Smooth muscle cell (in vitro differentiated cells): ENCODE data around the gene ATP2C1. TPM values are rescaled to one million over a fixed set of nuclear protein-coding genes. Genes with fewer than 3 reads are reported as not detected.

Experiments
- DNase-seq: peaks from one replicate; lab custom pipeline; 2025; ENCODE audit not compliant: unreplicated experiment; lab: John Stamatoyannopoulos, UW
- H2AFZ ChIP-seq: fragments of 200-600 bp; sonication (generic); 2 replicates; pipeline ENCODE4 v1.6.0; 2016; ENCODE audit warnings: antibody characterized with exemption, low read depth, mild to moderate bottlenecking
- H3F3A ChIP-seq: fragments of 200-600 bp; sonication (generic); 2 replicates; pipeline ENCODE4 v1.6.0; 2017; ENCODE audit warnings: antibody characterized with exemption, low read depth
- H3K27ac ChIP-seq: fragments of 200-600 bp; sonication (generic); 2 replicates; pipeline ENCODE4 v1.5.1; 2016; ENCODE audit warnings: low read depth, mild to moderate bottlenecking
- H3K27me3 ChIP-seq: fragments of 200-600 bp; sonication (generic); 2 replicates; pipeline ENCODE4 v1.6.1; 2016; ENCODE audit warnings: low read depth, mild to moderate bottlenecking
- H3K36me3 ChIP-seq: fragments of 200-600 bp; sonication (generic); 2 replicates; pipeline ENCODE4 v1.5.1; 2016; ENCODE audit warnings: low read depth
- H3K4me1 ChIP-seq: fragments of 200-600 bp; sonication (generic); 2 replicates; pipeline ENCODE4 v1.5.1; 2016; ENCODE audit warnings: low read depth
- H3K4me2 ChIP-seq: fragments of 200-600 bp; sonication (generic); 2 replicates; pipeline ENCODE4 v1.6.0; 2016; ENCODE audit warnings: mild to moderate bottlenecking
- H3K4me3 ChIP-seq: fragments of 200-600 bp; sonication (generic); 2 replicates; pipeline ENCODE4 v1.5.1; 2016; ENCODE audit warnings: mild to moderate bottlenecking
- H3K79me2 ChIP-seq: fragments of 200-600 bp; sonication (generic); 2 replicates; pipeline ENCODE4 v1.6.0; 2016; ENCODE audit warnings: low read depth, mild to moderate bottlenecking
- H3K9ac ChIP-seq: fragments of 200-600 bp; sonication (generic); 2 replicates; pipeline ENCODE4 v1.6.0; 2016; ENCODE audit warnings: low read depth
- H3K9me3 ChIP-seq: fragments of 200-600 bp; sonication (generic); replicated peaks from 2 replicates; pipeline ENCODE4 v1.5.1; 2016; ENCODE audit warnings: low read depth
- H4K20me1 ChIP-seq: fragments of 200-600 bp; sonication (generic); 2 replicates; pipeline ENCODE4 v1.6.0; 2016; ENCODE audit warnings: low read depth
- WGBS: methylation state at CpG from one replicate; pipeline ENCODE4 v1.1.7; 2016; ENCODE audit warnings: low lambda C conversion rate; 5-methylcytosine and 5-hydroxymethylcytosine counted together
- polyA plus RNA-seq: library from polyadenylated mRNA; unstranded; fragments of >200 nt; fragmentation: Nextera tagmentation; extraction: Ambion mirVana; gene quantifications from 2 replicates; pipeline ENCODE4 v1.2.1, GENCODE V29; 2016
- total RNA-seq: library from RNA; depleted of rRNA; stranded (reverse); fragments of >200 nt; gene quantifications from 2 replicates; pipeline ENCODE4 v1.2.3, GENCODE V29; 2014
- TF ChIP-seq, protein P1 (sequence below): fragments of 200-600 bp; sonication (generic); IDR thresholded peaks from 2 replicates; pipeline ENCODE4 v1.5.1; 2017; ENCODE audit warnings: borderline replicate concordance, mild to moderate bottlenecking, antibody characterized with exemption; ENCODE audit not compliant: insufficient read depth, poor library complexity, severe bottlenecking

Gene ATP2C1
- total and polyA plus RNA-seq, 2 experiments from 2014 or later: 36.0 to 85.9 TPM

DNA sequence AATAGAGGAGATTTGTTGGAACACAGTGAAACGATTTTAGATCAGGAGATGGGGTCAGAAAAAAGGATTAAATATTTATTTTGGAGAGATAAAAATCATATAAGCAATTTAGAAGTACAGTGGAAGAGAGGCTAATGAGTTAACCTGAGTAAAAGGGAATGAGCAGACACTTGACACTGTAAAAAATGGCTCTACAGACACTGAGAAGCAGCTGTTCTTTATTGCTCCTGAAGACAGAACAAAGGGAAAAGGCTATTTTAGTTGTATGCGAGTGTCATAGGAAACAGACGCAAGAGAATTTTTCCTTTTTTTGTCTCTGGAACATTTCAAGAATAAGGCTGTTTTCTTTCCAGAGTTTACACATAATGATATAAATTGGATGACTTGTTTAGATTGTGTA, 98.5 kb downstream of the ATP2C1 start:
- Histone ChIP-seq H2AFZ (no peak overlapping the region), H3K9me3 (no peaks in the 10 kb centered on the region), H3K4me3 (no peak overlapping the region), H3K4me2 (no peak overlapping the region), H4K20me1 (no peaks in the 10 kb centered on the region), H3F3A (no peaks in the 10 kb centered on the region), H3K27ac (no peak overlapping the region), H3K9ac (no peak overlapping the region), H3K36me3 (peaks cover 4% of the 10 kb centered on the region), H3K79me2 (no peaks in the 10 kb centered on the region), H3K4me1 (no peaks in the 10 kb centered on the region), H3K27me3 (no peaks in the 10 kb centered on the region)
- 95% methylated on average over 3 of the region's 3 CpGs for WGBS
- DNase-seq: no peak
- TF ChIP-seq, protein P1, sequence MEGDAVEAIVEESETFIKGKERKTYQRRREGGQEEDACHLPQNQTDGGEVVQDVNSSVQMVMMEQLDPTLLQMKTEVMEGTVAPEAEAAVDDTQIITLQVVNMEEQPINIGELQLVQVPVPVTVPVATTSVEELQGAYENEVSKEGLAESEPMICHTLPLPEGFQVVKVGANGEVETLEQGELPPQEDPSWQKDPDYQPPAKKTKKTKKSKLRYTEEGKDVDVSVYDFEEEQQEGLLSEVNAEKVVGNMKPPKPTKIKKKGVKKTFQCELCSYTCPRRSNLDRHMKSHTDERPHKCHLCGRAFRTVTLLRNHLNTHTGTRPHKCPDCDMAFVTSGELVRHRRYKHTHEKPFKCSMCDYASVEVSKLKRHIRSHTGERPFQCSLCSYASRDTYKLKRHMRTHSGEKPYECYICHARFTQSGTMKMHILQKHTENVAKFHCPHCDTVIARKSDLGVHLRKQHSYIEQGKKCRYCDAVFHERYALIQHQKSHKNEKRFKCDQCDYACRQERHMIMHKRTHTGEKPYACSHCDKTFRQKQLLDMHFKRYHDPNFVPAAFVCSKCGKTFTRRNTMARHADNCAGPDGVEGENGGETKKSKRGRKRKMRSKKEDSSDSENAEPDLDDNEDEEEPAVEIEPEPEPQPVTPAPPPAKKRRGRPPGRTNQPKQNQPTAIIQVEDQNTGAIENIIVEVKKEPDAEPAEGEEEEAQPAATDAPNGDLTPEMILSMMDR: no peak

DNA sequence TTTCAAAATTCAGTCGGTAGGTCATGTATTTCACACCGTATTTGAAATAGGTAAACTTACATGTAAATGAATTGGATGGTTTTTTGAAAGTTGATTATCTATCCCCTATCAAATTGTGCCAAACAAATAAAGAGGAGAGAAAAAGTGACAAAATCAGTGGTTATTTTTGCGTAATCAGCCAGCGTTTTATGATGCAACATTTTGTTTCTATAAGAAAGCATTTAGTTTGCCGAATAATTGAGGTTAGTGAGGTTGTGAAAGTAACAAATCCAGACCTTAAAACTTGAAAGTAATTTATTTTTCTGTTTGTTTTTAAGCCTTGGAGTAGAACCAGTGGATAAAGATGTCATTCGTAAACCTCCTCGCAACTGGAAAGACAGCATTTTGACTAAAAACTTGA, 103.4 kb downstream of the ATP2C1 start:
- Histone ChIP-seq H4K20me1 (no peaks in the 10 kb centered on the region), H3K79me2 (no peaks in the 10 kb centered on the region), H3F3A (no peaks in the 10 kb centered on the region), H3K4me3 (no peak overlapping the region), H3K27me3 (no peaks in the 10 kb centered on the region), H2AFZ (no peak overlapping the region), H3K36me3 (peaks cover 14% of the 10 kb centered on the region), H3K9me3 (no peaks in the 10 kb centered on the region), H3K4me2 (no peak overlapping the region), H3K4me1 (no peaks in the 10 kb centered on the region), H3K9ac (no peak overlapping the region), H3K27ac (no peak overlapping the region)
- no peak for DNase-seq
- TF ChIP-seq, protein P1: no peak
- WGBS: 94% methylated on average over 7 of the region's 7 CpGs

- TF ChIP-seq, protein P1: no peak
- H3K79me2 ChIP-seq: no peaks in the 10 kb centered on the region
- H3K27me3 ChIP-seq: no peaks in the 10 kb centered on the region
- no peaks in the 10 kb centered on the region for H3K4me1 ChIP-seq
- no peaks in the 10 kb centered on the region for H4K20me1 ChIP-seq
- DNase-seq: no peak
- no peaks in the 10 kb centered on the region for H3K9me3 ChIP-seq
- H3K4me3 ChIP-seq: no peak overlapping the region
- H3K36me3 ChIP-seq: peaks cover 10% of the 10 kb centered on the region
- H3F3A ChIP-seq: no peaks in the 10 kb centered on the region
- no peak overlapping the region for H3K27ac ChIP-seq
- H3K9ac ChIP-seq: no peak overlapping the region
- no peak overlapping the region for H3K4me2 ChIP-seq
- no peak overlapping the region for H2AFZ ChIP-seq
- 100% methylated on average over 1 of the region's 1 CpG for WGBS
Observed at GRCh38 chr3:131001071-131001470, 107.2 kb downstream of the ATP2C1 start.

DNA sequence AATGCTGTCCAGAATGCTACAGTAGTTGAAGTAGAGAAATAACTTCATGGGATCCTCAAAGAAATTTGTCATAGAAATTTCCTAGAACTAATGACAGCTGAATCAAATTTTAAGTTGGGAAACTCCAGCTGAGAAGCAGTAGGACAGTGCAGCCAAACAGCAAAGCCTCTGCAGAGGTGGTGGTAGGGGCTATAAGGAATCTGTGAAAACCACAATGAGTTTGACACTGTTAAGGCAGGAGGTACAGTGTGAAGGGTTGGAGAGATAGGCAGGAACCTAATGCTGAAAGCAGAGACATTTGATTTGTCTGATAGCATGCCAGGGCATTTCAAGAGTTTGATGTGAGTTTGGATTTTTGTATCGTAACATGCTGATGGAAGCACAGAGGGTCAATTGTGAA, 110.7 kb downstream of the ATP2C1 start:
- no peak overlapping the region for H3K9ac ChIP-seq
- H3K27ac ChIP-seq: no peak overlapping the region
- no peaks in the 10 kb centered on the region for H4K20me1 ChIP-seq
- no peaks in the 10 kb centered on the region for H3K27me3 ChIP-seq
- H3K4me1 ChIP-seq: no peaks in the 10 kb centered on the region
- no peaks in the 10 kb centered on the region for H3F3A ChIP-seq
- peaks cover 3% of the 10 kb centered on the region for H3K36me3 ChIP-seq
- TF ChIP-seq, protein P1: no peak
- no peaks in the 10 kb centered on the region for H3K79me2 ChIP-seq
- no peaks in the 10 kb centered on the region for H3K9me3 ChIP-seq
- H3K4me3 ChIP-seq: no peak overlapping the region
- WGBS: 100% methylated on average over 1 of the region's 1 CpG
- DNase-seq: no peak
- H2AFZ ChIP-seq: no peak overlapping the region
- H3K4me2 ChIP-seq: no peak overlapping the region
